Uterus (tissue), 4 donors: Measurements from ENCODE around the gene ANKRD39. TPM values are rescaled to one million over a fixed set of nuclear protein-coding genes. Genes with fewer than 3 reads are reported as not detected.

ENCODE experiments used
- DNase-seq, 2 donors: peaks; one replicate each; pipeline ENCODE4 v3.0.0-alpha.2; 2019 to 2020
- H3K27ac ChIP-seq, 2 donors: fragments of 200-600 bp; sonication (generic); 1 replicate in 1 of 2; 2 replicates in 1 of 2; pipeline ENCODE4 v1.5.1; 2016 to 2018
- H3K27me3 ChIP-seq, 2 donors: fragments of 200-600 bp; sonication (generic); one replicate each; pipeline ENCODE4 v1.5.1; 2018 to 2019; ENCODE audit warnings: control low read depth in 1 of 2
- H3K36me3 ChIP-seq, 2 donors: fragments of 200-600 bp; sonication (generic); one replicate each; pipeline ENCODE4 v1.5.1; 2019; ENCODE audit warnings: control low read depth in 1 of 2
- H3K4me1 ChIP-seq, 2 donors: fragments of 200-600 bp; sonication (generic); one replicate each; pipeline ENCODE4 v1.5.1; 2018 to 2019; ENCODE audit warnings: control low read depth in 1 of 2
- H3K4me3 ChIP-seq, 2 donors: fragments of 200-600 bp; sonication (generic); 1 replicate in 1 of 2; 2 replicates in 1 of 2; pipeline ENCODE4 v1.5.1; 2018 to 2019; ENCODE audit warnings: mild to moderate bottlenecking in 1 of 2
- H3K9me3 ChIP-seq, 2 donors: fragments of 200-600 bp; sonication (generic); one replicate each; pipeline ENCODE4 v1.5.1; 2019; ENCODE audit warnings: control low read depth in 1 of 2
- CTCF ChIP-seq, 4 experiments: fragments of 200-600 bp in 2 of 4; fragments of 450-650 bp in 2 of 4; sonication (generic) in 2 of 4; IDR thresholded peaks; one replicate each; pipeline ENCODE4 v1.5.1; 2016 to 2019; ENCODE audit warnings: antibody characterized with exemption in 4 of 4, mild to moderate bottlenecking in 2 of 4, moderate library complexity in 1 of 4
- POLR2A ChIP-seq, 2 donors: fragments of 450-650 bp; IDR thresholded peaks; one replicate each; pipeline ENCODE4 v1.6.1; 2016; ENCODE audit warnings: antibody characterized with exemption in 2 of 2, mild to moderate bottlenecking in 1 of 2, moderate library complexity in 1 of 2
- intact Hi-C: fragments of 100-400 bp; cut with DNase I; formaldehyde crosslinking; loops from one replicate; pipeline ENCODE4 v1.15.1; 2023; ENCODE audit warnings: low total_unique reads
- total RNA-seq, 4 donors: library from RNA; depleted of rRNA in 3 of 4; stranded (reverse); fragments of >200 nt in 3 of 4; gene quantifications; one replicate each; pipeline versions ENCODE4 v1.1.0 to v1.2.4, GENCODE V29; 2014 to 2023
- donor health status: DM: yes; HTN: yes; CAD: no.

ANKRD39 gene
- total RNA-seq, 4 donors from 2014 or later = 4.7 to 162 (median 16.9) TPM

- no peak for TF ChIP-seq CTCF (IDR thresholded peaks at IDR 0.05)
- no peak for TF ChIP-seq POLR2A (IDR thresholded peaks at IDR 0.05)
- Histone ChIP-seq H3K4me3 (no peak overlapping the region), H3K36me3 (no peaks in the 10 kb centered on the region), H3K9me3 (no peaks in the 10 kb centered on the region), H3K27me3 (no peaks in the 10 kb centered on the region), H3K4me1 (peaks cover 10 to 14% of the 10 kb centered on the region in 2 donors), H3K27ac (peak overlapping the region; percentile 37 to 49)
- intact Hi-C loops = no loop called here
- DNase-seq = peak in 1 of 2 donors; percentile 53
These were observed 34.6 kb downstream of the ANKRD39 start for GRCh38 chr2:96823198-96823597.

GRCh38 chr2:96822786-96823185 lies 35.0 kb downstream of the ANKRD39 start:
- intact Hi-C loops = no loop called here
- Histone ChIP-seq H3K4me3 (no peak overlapping the region), H3K9me3 (no peaks in the 10 kb centered on the region), H3K4me1 (peaks cover 10 to 18% of the 10 kb centered on the region in 2 donors), H3K36me3 (no peaks in the 10 kb centered on the region), H3K27ac (peak overlapping the region; percentile 37 to 49), H3K27me3 (no peaks in the 10 kb centered on the region)
- DNase-seq = no peak
- TF ChIP-seq CTCF (IDR thresholded peaks at IDR 0.05) (no peak), POLR2A (IDR thresholded peaks at IDR 0.05) (no peak)

- no peaks in the 10 kb centered on the region for H3K36me3 ChIP-seq
- H3K27me3 ChIP-seq = no peaks in the 10 kb centered on the region
- intact Hi-C loops = no loop called here
- H3K9me3 ChIP-seq = no peaks in the 10 kb centered on the region
- no peak overlapping the region for H3K27ac ChIP-seq
- H3K4me1 ChIP-seq = peaks cover 10 to 25% of the 10 kb centered on the region in 2 donors
- TF ChIP-seq POLR2A (IDR thresholded peaks at IDR 0.05) (no peak), CTCF (IDR thresholded peaks at IDR 0.05) (no peak)
- no peak overlapping the region for H3K4me3 ChIP-seq
- DNase-seq = no peak
These were observed 36.6 kb downstream of the ANKRD39 start for GRCh38 chr2:96821113-96821675.

- no peaks in the 10 kb centered on the region for H3K36me3 ChIP-seq
- TF ChIP-seq CTCF (IDR thresholded peaks at IDR 0.05) (no peak), POLR2A (IDR thresholded peaks at IDR 0.05) (no peak)
- no peak overlapping the region for H3K27ac ChIP-seq
- no peak for DNase-seq
- H3K4me3 ChIP-seq = no peak overlapping the region
- H3K27me3 ChIP-seq = no peaks in the 10 kb centered on the region
- H3K4me1 ChIP-seq = peaks cover 10 to 25% of the 10 kb centered on the region in 2 donors
- intact Hi-C loops = loop anchor here (10.0 kb wide), 1 partner anchor 55 kb away; the partner anchor contains the start of gene CNNM4
- H3K9me3 ChIP-seq = no peaks in the 10 kb centered on the region
These were observed 37.8 kb downstream of the ANKRD39 start for GRCh38 chr2:96819876-96820511.

- peak overlapping the region in 1 of 2 donors; percentile 24 for H3K27ac ChIP-seq
- no peak for TF ChIP-seq POLR2A (IDR thresholded peaks at IDR 0.05)
- TF ChIP-seq CTCF (IDR thresholded peaks at IDR 0.05) = no peak
- peaks cover 10 to 25% of the 10 kb centered on the region in 2 donors for H3K4me1 ChIP-seq
- no peaks in the 10 kb centered on the region for H3K9me3 ChIP-seq
- H3K27me3 ChIP-seq = no peaks in the 10 kb centered on the region
- no peak overlapping the region for H3K4me3 ChIP-seq
- intact Hi-C loops = loop anchor here (10.0 kb wide), 1 partner anchor 55 kb away; the partner anchor contains the start of gene CNNM4
- no peaks in the 10 kb centered on the region for H3K36me3 ChIP-seq
- DNase-seq = no peak
These were observed 38.5 kb downstream of the ANKRD39 start for GRCh38 chr2:96819128-96819875.
